A549 (cell line): ENCODE results near the gene UBE2O. TPM values are rescaled to one million over a fixed set of nuclear protein-coding genes. Genes with fewer than 3 reads are reported as not detected.

Source experiments
- ATAC-seq, 2 experiments: fragments of 200-7000 bp in 1 of 2; fragments of >200 bp in 1 of 2; cut with Nextera tagmentation in 1 of 2; cut with Tn5 transposase in 1 of 2; 3 replicates each; pipeline versions ENCODE4 v1.8.0 to v1.9.1; 2018 to 2020; ENCODE audit warnings: mild to moderate bottlenecking in 1 of 2, moderate library complexity in 1 of 2
- CTCF ChIA-PET: fragments of 300-600 bp; sonication (Branson Sonifier 250); formaldehyde crosslinking; extraction: SDS; loops from one replicate; lab custom pipeline; 2021; ENCODE audit warnings: antibody characterized with exemption, inconsistent platforms; lab: Yijun Ruan, JAX
- POLR2A ChIA-PET: fragments of 350-600 bp; formaldehyde crosslinking; extraction: SDS; loops from one replicate; lab custom pipeline; 2021; ENCODE audit warnings: antibody characterized with exemption, inconsistent platforms; lab: Yijun Ruan, JAX
- DNase-seq, 2 experiments: peaks; one replicate each; pipeline versions ENCODE4 v3.0.0 to v3.0.0-alpha.2; 2011 to 2016; ENCODE audit warnings: low read depth in 1 of 2, low spot score in 1 of 2
- FAIRE-seq: peaks from 2 replicates; lab custom pipeline; 2011; peaks lifted over from hg19 to GRCh38; lab: Jason Lieb, UNC
- H3K27ac ChIP-seq, 2 experiments: fragments of >200 bp; sonication (Bioruptor Twin); formaldehyde crosslinking; 3 replicates each; pipeline ENCODE4 v1.5.1; 2016 to 2017
- H3K4me1 ChIP-seq: fragments of >200 bp; sonication (Bioruptor Twin); formaldehyde crosslinking; 3 replicates; pipeline ENCODE4 v1.6.1; 2016
- H3K4me2 ChIP-seq: fragments of >200 bp; sonication (Bioruptor Twin); formaldehyde crosslinking; 3 replicates; pipeline ENCODE4 v1.6.1; 2016
- H3K4me3 ChIP-seq: fragments of >200 bp; sonication (Bioruptor Twin); formaldehyde crosslinking; 3 replicates; pipeline ENCODE4 v1.5.1; 2016
- H3K9me3 ChIP-seq: fragments of >200 bp; sonication (Bioruptor Twin); formaldehyde crosslinking; 3 replicates; pipeline ENCODE4 v1.6.1; 2016
- BHLHE40 ChIP-seq: IDR thresholded peaks from 2 replicates; pipeline ENCODE4 v1.6.1; 2012; ENCODE audit warnings: low read depth, low read length, inconsistent platforms
- CEBPB ChIP-seq, 2 experiments: fragments of >200 bp in 1 of 2; sonication (Bioruptor Twin) in 1 of 2; formaldehyde crosslinking in 1 of 2; IDR thresholded peaks; 2 replicates each; pipeline ENCODE4 v1.6.1; 2012 to 2016
- CHD2 ChIP-seq: fragments of 150-350 bp; IDR thresholded peaks from 2 replicates; pipeline ENCODE4 v1.6.1; 2014; ENCODE audit warnings: low read length; ENCODE audit not compliant: partially characterized antibody
- HDAC2 ChIP-seq: fragments of 200-600 bp; sonication (generic); IDR thresholded peaks from 2 replicates; pipeline ENCODE4 v1.6.1; 2016
- HEYL ChIP-seq: fragments of 250-450 bp; sonication (Bioruptor Pico); IDR thresholded peaks from 2 replicates; pipeline ENCODE4 v1.8.0; 2021; ENCODE audit warnings: mild to moderate bottlenecking, moderate library complexity
- JUN ChIP-seq, 2 experiments: fragments of >200 bp; sonication (Bioruptor Twin); formaldehyde crosslinking; IDR thresholded peaks; 2 replicates in 1 of 2; 3 replicates in 1 of 2; pipeline ENCODE4 v1.6.1; 2016 to 2017
- KDM1A ChIP-seq: fragments of 200-600 bp; sonication (generic); IDR thresholded peaks from 2 replicates; pipeline ENCODE4 v1.6.1; 2016; ENCODE audit warnings: low read depth, mild to moderate bottlenecking
- KDM5A ChIP-seq: fragments of 200-600 bp; sonication (generic); IDR thresholded peaks from 2 replicates; pipeline ENCODE4 v1.6.1; 2016; ENCODE audit warnings: antibody characterized with exemption, mild to moderate bottlenecking
- MAFK ChIP-seq: fragments of 450-650 bp; IDR thresholded peaks from 2 replicates; pipeline ENCODE4 v1.6.1; 2014; ENCODE audit not compliant: partially characterized antibody
- MYC ChIP-seq: IDR thresholded peaks from 2 replicates; pipeline ENCODE4 v1.6.1; 2012; ENCODE audit warnings: mild to moderate bottlenecking, inconsistent platforms, low read length, improper control_type of control experiment, borderline replicate concordance
- NFE2L2 ChIP-seq: fragments of 150-350 bp; conservative IDR thresholded peaks from 2 replicates; pipeline ENCODE4 v1.6.1; 2014; ENCODE audit warnings: low read length
- NR3C1 ChIP-seq: fragments of >200 bp; sonication (Bioruptor Twin); formaldehyde crosslinking; IDR thresholded peaks from 3 replicates; pipeline ENCODE4 v1.6.1; 2017
- PHF8 ChIP-seq: fragments of 200-600 bp; sonication (generic); IDR thresholded peaks from 2 replicates; pipeline ENCODE4 v1.6.1; 2016; ENCODE audit warnings: low read depth, mild to moderate bottlenecking, antibody characterized with exemption, moderate library complexity, borderline replicate concordance
- RARB ChIP-seq: fragments of 250-450 bp; sonication (Bioruptor Pico); IDR thresholded peaks from 2 replicates; pipeline ENCODE4 v1.8.0; 2021; ENCODE audit warnings: mild to moderate bottlenecking, moderate library complexity
- RNF2 ChIP-seq: fragments of 200-600 bp; sonication (generic); IDR thresholded peaks from 2 replicates; pipeline ENCODE4 v1.6.1; 2016; ENCODE audit warnings: low read depth, mild to moderate bottlenecking, antibody characterized with exemption, moderate library complexity, borderline replicate concordance
- SMC3 ChIP-seq: fragments of >200 bp; sonication (Bioruptor Twin); formaldehyde crosslinking; IDR thresholded peaks from 3 replicates; pipeline ENCODE4 v1.6.1; 2018; ENCODE audit warnings: inconsistent platforms
- ZC3H11A ChIP-seq: fragments of 450-650 bp; IDR thresholded peaks from 2 replicates; pipeline ENCODE4 v1.6.1; 2014; ENCODE audit warnings: antibody characterized with exemption, mild to moderate bottlenecking
- ZNF302 ChIP-seq: fragments of 250-450 bp; sonication (Bioruptor Pico); IDR thresholded peaks from 2 replicates; pipeline ENCODE4 v1.9.0; 2021; ENCODE audit warnings: inconsistent platforms, mild to moderate bottlenecking, moderate library complexity
- WGBS: methylation state at CpG from one replicate; pipeline ENCODE4 v1.1.6; 2017; ENCODE audit errors: missing lambda C conversion rate; 5-methylcytosine and 5-hydroxymethylcytosine counted together
- polyA plus RNA-seq, 4 experiments: library from polyadenylated mRNA; depleted of rRNA in 3 of 4; stranded (reverse); fragments of >200 nt; fragmentation: RNase III in 1 of 4; extraction: RNeasy Plus Mini Kit Qiagen cat#74134 plus additional on column Dnase treatment in 1 of 4; gene quantifications; 2 replicates in 3 of 4; 3 replicates in 1 of 4; pipeline ENCODE4 v1.2.3, GENCODE V29; 2011 to 2017
- TF ChIP-seq, protein P1 (sequence below): IDR thresholded peaks from 2 replicates; pipeline ENCODE4 v1.6.1; 2012
- TF ChIP-seq, protein P2 (sequence below): IDR thresholded peaks from 2 replicates; pipeline ENCODE4 v1.6.1; 2012; ENCODE audit warnings: low read depth, borderline replicate concordance
- TF ChIP-seq, protein P3 (sequence below): fragments of >200 bp; sonication (Bioruptor Twin); formaldehyde crosslinking; IDR thresholded peaks from 3 replicates; pipeline ENCODE4 v1.5.1; 2016
- TF ChIP-seq, protein P4 (sequence below): fragments of 250-450 bp; sonication (Bioruptor Pico); IDR thresholded peaks from 2 replicates; pipeline ENCODE4 v1.5.0; 2020; ENCODE audit warnings: low read depth, mild to moderate bottlenecking, moderate library complexity

UBE2O gene
- polyA plus RNA-seq, 2 of the 4 experiments (the other 2 are of a cell fraction): 22.0 to 25.7 TPM

DNA sequence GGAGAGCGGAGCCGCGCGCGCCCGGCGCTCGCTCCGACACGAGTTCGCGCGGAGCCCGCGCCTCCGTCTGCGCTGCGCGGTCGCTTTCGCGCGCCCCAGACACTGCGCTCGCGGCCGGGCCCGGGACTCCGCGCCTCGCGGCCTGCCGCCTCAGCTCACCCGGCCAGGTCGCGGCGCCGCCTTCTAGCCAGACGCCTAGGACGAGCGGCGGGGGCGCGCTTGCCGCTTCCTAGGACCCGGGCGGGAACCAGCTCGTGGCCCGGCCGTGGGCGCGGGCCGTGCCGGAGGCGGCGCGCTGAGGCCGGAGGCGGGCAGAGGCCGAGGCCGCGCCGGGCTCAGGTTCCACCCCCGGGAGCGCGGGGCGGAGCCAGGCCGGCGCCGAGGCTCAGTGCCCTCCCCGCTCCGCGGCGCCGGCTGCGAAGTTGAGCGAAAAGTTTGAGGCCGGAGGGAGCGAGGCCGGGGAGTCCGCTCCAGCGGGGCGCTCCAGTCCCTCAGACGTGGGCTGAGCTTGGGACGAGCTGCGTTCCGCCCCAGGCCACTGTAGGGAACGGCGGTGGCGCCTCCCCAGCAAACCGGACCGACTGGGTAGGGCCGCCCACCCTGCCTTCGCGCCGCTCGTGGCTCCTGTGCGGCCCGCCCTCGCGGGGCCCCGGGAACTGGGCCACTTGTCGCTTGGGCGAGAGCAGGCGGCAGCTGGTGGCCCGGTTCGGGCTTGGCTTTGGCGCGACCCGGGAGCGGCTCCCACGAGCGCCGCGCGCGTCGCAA, 68.5 kb downstream of the UBE2O start, which contains the start of gene SPHK1 (continued):
- TF ChIP-seq KDM1A: no peak
- no peak for TF ChIP-seq BHLHE40
- TF ChIP-seq CHD2: no peak
- TF ChIP-seq JUN (IDR thresholded peaks at IDR 0.05): peak in 1 of 2 experiments; percentile 73; a peak in 2 of 5 replicates
- no peak for TF ChIP-seq PHF8
- TF ChIP-seq MAFK: no peak
- TF ChIP-seq MYC: no peak
- no peak for TF ChIP-seq ZC3H11A
- no peak for TF ChIP-seq HEYL (CRISPR knock-in tag)
- TF ChIP-seq CEBPB (IDR thresholded peaks at IDR 0.05): no peak
- no peak for TF ChIP-seq RARB
- TF ChIP-seq, protein P1, sequence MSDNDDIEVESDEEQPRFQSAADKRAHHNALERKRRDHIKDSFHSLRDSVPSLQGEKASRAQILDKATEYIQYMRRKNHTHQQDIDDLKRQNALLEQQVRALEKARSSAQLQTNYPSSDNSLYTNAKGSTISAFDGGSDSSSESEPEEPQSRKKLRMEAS: peak; percentile 63; the same call in 1 of the 2 replicates
- no peak for TF ChIP-seq NFE2L2
- no peak; the same call in 1 of the 2 replicates for TF ChIP-seq HDAC2
- TF ChIP-seq KDM5A: no peak
- TF ChIP-seq SMC3: no peak
- TF ChIP-seq, protein P2, sequence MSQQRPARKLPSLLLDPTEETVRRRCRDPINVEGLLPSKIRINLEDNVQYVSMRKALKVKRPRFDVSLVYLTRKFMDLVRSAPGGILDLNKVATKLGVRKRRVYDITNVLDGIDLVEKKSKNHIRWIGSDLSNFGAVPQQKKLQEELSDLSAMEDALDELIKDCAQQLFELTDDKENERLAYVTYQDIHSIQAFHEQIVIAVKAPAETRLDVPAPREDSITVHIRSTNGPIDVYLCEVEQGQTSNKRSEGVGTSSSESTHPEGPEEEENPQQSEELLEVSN: peak; percentile 90; the same call in 1 of the 2 replicates
- no peak for TF ChIP-seq ZNF302 (CRISPR knock-in tag)
- no peak for TF ChIP-seq NR3C1
- TF ChIP-seq, protein P3, sequence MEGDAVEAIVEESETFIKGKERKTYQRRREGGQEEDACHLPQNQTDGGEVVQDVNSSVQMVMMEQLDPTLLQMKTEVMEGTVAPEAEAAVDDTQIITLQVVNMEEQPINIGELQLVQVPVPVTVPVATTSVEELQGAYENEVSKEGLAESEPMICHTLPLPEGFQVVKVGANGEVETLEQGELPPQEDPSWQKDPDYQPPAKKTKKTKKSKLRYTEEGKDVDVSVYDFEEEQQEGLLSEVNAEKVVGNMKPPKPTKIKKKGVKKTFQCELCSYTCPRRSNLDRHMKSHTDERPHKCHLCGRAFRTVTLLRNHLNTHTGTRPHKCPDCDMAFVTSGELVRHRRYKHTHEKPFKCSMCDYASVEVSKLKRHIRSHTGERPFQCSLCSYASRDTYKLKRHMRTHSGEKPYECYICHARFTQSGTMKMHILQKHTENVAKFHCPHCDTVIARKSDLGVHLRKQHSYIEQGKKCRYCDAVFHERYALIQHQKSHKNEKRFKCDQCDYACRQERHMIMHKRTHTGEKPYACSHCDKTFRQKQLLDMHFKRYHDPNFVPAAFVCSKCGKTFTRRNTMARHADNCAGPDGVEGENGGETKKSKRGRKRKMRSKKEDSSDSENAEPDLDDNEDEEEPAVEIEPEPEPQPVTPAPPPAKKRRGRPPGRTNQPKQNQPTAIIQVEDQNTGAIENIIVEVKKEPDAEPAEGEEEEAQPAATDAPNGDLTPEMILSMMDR: no peak; the same call in 2 of the 3 replicates

DNA sequence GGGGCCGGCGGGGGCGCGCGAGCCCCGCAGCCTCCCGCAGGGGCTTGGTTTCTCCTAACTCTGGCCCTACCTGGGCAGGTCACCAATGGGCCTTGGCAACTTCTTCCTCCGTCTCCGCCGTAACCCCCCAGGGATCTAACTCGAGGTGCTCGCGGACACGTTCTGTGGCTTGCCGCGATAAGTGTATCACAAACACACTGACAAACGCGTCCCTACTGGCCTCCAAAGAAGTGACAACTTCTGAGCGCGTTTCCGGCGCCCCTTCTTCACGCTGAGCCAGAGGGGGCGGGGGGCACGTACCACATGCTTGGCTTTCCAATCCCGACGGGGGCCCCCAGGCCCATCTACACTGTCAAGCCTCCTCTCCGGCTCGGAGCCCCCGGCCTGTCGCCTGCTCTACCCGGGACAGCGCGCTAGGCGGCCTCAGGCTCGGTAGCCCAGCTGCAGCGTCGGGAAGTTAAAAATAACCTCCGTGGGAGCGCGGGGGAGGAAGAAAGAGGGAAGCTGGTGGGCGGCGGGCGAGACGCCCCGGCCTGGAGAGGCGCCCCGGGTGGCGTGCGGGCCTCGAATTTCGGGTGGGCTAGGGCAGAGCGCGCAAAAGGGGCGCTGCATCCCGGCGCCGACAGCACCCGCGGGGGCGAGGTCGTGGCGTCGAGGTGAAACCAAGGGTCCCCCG, 69.3 kb downstream of the UBE2O start:
- ChIA-PET CTCF (interaction anchor here (0.6 to 43.2 kb wide), 11 partner anchors 9 to 383 kb away, joined by 3 to 1094 read pairs (median 17); partner anchors contain the start of genes CDK3, PRPSAP1 and QRICH2), POLR2A (interaction anchor here (2.7 kb wide), 1 partner anchor 31 kb away, joined by 24 read pairs; the partner anchor contains the start of gene PRPSAP1)
- DNase-seq: peak; percentile 66 to 88
- peak overlapping the region; percentile 62 for H3K4me3 ChIP-seq
- TF ChIP-seq RNF2: peak; percentile 91
- TF ChIP-seq, protein P1: peak; percentile 39
- no peak for TF ChIP-seq JUN (IDR thresholded peaks at IDR 0.05)
- TF ChIP-seq, protein P3: no peak
- TF ChIP-seq HDAC2: peak; percentile 87
- TF ChIP-seq, protein P4, sequence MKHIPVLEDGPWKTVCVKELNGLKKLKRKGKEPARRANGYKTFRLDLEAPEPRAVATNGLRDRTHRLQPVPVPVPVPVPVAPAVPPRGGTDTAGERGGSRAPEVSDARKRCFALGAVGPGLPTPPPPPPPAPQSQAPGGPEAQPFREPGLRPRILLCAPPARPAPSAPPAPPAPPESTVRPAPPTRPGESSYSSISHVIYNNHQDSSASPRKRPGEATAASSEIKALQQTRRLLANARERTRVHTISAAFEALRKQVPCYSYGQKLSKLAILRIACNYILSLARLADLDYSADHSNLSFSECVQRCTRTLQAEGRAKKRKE (CRISPR knock-in tag): 0 out of 2 replicates have a peak, but pooled peaks have one; percentile 8
- 0 out of 2 replicates have a peak, but pooled peaks have one; percentile 13 for TF ChIP-seq PHF8
- 0 out of 2 replicates have a peak, but pooled peaks have one; percentile 9 for TF ChIP-seq BHLHE40
- TF ChIP-seq, protein P2: peak; percentile 60
- peak overlapping the region; percentile 71 to 88 for H3K27ac ChIP-seq
- peak; percentile 26 to 46; a peak in 4 of 6 replicates for ATAC-seq
- WGBS: under 1% methylated on average over 41 of the region's 65 CpGs
- peaks cover 20% of the 10 kb centered on the region for H3K4me1 ChIP-seq
- FAIRE-seq: no peak
- H3K9me3 ChIP-seq: no peaks in the 10 kb centered on the region
- peak overlapping the region; percentile 91 for H3K4me2 ChIP-seq
